Esophagus squamous epithelium (tissue), 5 donors: ENCODE measurements around the gene CCDC28B. TPM values are rescaled to one million over a fixed set of nuclear protein-coding genes. Genes with fewer than 3 reads are reported as not detected.

Experiments used
- DNase-seq: peaks from one replicate; lab custom pipeline; 2025; lab: John Stamatoyannopoulos, UW
- H3K27ac ChIP-seq, 4 donors: fragments of 200-600 bp; sonication (generic); one replicate each; pipeline ENCODE4 v1.5.1; 2016 to 2019; ENCODE audit warnings: mild to moderate bottlenecking in 1 of 4
- H3K27me3 ChIP-seq, 4 donors: fragments of 200-600 bp; sonication (generic); 1 replicate in 3 of 4; 2 replicates in 1 of 4; pipeline versions ENCODE4 v1.5.1 to v1.6.0; 2017 to 2021; ENCODE audit warnings: antibody characterized with exemption in 1 of 4
- H3K36me3 ChIP-seq, 3 donors: fragments of 200-600 bp; sonication (generic); one replicate each; pipeline ENCODE4 v1.5.1; 2016 to 2019
- H3K4me1 ChIP-seq, 3 donors: fragments of 200-600 bp; sonication (generic); one replicate each; pipeline ENCODE4 v1.5.1; 2017 to 2019
- H3K4me3 ChIP-seq, 4 donors: fragments of 200-600 bp; sonication (generic); 1 replicate in 3 of 4; 2 replicates in 1 of 4; pipeline ENCODE4 v1.5.1; 2016 to 2019; ENCODE audit warnings: mild to moderate bottlenecking in 2 of 4, moderate library complexity in 1 of 4
- H3K9me3 ChIP-seq, 3 donors: fragments of 200-600 bp; sonication (generic); one replicate each; pipeline ENCODE4 v1.5.1; 2016 to 2019
- POLR2A ChIP-seq, 4 donors: fragments of 450-650 bp; IDR thresholded peaks; one replicate each; pipeline ENCODE4 v1.6.1; 2017; ENCODE audit warnings: antibody characterized with exemption in 4 of 4, mild to moderate bottlenecking in 4 of 4, moderate library complexity in 3 of 4
- WGBS, 2 donors: methylation state at CpG; one replicate each; pipeline ENCODE4 v1.1.5; 2018; 5-methylcytosine and 5-hydroxymethylcytosine counted together
- intact Hi-C: fragments of 100-400 bp; cut with DNase I; formaldehyde crosslinking; loops from one replicate; pipeline ENCODE4 v1.15.0; 2022
- total RNA-seq, 4 donors: library from RNA; depleted of rRNA; stranded (reverse); fragments of >200 nt; gene quantifications; one replicate each; pipeline ENCODE4 v1.1.0, GENCODE V29; 2016
- TF ChIP-seq, protein P1 (sequence below), 6 experiments: fragments of 450-650 bp in 4 of 6; fragments of 200-600 bp in 2 of 6; sonication (generic) in 2 of 6; IDR thresholded peaks; one replicate each; pipeline ENCODE4 v1.5.1; 2016 to 2019; ENCODE audit warnings: antibody characterized with exemption in 6 of 6, mild to moderate bottlenecking in 4 of 6, moderate library complexity in 4 of 6
- donor health status: DM: yes; HTN: yes; CAD: no.

CCDC28B gene
- total RNA-seq, 4 donors from 2014 or later = 0.88 to 2.9 (median 1.6) TPM

DNA sequence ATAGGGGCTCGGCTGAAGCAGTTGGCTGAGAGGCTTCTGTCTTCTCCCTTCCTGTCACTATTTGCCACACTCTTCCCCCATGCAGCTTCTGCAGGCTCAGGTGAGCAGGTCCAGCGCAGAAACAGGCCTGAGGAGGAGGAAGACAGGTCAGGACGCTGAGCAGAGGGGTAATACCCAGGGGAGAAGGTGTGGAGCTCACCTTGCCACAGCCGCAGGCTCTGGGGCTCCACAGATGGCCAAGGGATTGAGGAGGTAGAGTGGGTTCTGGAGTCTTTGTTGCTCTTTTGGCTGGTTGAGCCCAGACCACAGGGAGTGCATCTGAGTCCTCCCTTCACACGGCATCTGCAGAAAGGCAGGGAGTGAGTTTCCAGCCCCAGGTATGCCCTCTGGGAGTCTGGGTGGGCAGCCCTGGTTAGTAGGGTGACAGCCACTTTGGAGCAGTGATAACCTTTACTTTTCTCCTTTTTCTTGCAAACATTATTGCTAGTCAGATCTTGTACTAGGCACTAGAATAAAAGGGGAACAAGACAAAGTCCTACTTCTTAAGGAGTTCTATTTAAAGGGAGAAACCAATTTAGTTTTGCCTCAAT, 31.5 kb downstream of the CCDC28B start:
- TF ChIP-seq, protein P1, sequence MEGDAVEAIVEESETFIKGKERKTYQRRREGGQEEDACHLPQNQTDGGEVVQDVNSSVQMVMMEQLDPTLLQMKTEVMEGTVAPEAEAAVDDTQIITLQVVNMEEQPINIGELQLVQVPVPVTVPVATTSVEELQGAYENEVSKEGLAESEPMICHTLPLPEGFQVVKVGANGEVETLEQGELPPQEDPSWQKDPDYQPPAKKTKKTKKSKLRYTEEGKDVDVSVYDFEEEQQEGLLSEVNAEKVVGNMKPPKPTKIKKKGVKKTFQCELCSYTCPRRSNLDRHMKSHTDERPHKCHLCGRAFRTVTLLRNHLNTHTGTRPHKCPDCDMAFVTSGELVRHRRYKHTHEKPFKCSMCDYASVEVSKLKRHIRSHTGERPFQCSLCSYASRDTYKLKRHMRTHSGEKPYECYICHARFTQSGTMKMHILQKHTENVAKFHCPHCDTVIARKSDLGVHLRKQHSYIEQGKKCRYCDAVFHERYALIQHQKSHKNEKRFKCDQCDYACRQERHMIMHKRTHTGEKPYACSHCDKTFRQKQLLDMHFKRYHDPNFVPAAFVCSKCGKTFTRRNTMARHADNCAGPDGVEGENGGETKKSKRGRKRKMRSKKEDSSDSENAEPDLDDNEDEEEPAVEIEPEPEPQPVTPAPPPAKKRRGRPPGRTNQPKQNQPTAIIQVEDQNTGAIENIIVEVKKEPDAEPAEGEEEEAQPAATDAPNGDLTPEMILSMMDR (IDR thresholded peaks at IDR 0.05) = no peak
- TF ChIP-seq POLR2A (IDR thresholded peaks at IDR 0.05) = no peak
- Histone ChIP-seq H3K4me3 (no peak overlapping the region), H3K9me3 (no peaks in the 10 kb centered on the region), H3K27me3 (no peaks in the 10 kb centered on the region), H3K36me3 (peaks cover 39 to 77% (median 41%) of the 10 kb centered on the region in 3 donors), H3K4me1 (peaks cover 0 to 10% (median 9%) of the 10 kb centered on the region in 3 donors), H3K27ac (no peak overlapping the region)
- no peak for DNase-seq
- intact Hi-C loops = no loop called here
- WGBS, 2 donors = 77 to 91% methylated on average over 4 of the region's 5 CpGs

DNA sequence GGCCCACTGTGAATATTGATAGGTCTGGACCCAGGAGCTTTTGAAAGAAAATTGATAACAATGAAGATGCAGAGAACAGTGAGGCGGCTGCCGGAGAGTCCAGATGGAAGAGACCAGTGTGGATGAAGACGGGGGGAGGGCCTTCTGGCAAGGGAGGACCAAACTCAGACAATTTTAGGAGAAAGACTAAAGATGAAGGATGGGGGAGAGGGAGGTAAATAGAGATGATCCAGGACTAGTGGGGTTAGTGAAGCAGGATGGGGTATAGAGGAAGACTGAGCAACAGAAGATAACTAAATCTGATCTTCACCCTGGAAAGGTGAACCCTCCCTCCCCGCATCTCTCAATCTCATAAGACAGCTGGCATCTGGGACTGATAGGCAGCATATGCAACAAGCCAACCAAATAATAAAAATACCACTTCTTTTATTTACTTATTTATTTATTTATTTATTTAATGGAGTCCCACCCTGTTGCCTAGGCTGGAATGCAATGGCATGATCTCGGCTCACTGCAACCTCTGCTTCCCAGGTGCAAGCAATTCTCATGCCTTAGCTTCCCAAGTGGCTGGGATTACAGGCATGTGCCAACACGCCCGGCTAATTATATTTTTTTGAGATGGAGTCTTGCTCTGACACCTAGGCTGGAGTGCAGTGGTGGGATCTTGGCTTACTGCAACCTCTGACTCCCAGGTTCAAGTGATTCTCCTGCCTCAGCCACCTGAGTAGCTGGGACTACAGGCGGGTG, 32.3 kb downstream of the CCDC28B start:
- H3K27me3 ChIP-seq = no peaks in the 10 kb centered on the region
- no peak for DNase-seq
- H3K36me3 ChIP-seq = peaks cover 34 to 69% (median 36%) of the 10 kb centered on the region in 3 donors
- TF ChIP-seq, protein P1 (IDR thresholded peaks at IDR 0.05) = no peak
- TF ChIP-seq POLR2A (IDR thresholded peaks at IDR 0.05) = no peak
- no peaks in the 10 kb centered on the region for H3K9me3 ChIP-seq
- H3K27ac ChIP-seq = no peak overlapping the region
- 72 to 77% methylated on average over 8 of the region's 8 CpGs for WGBS, 2 donors
- no peak overlapping the region for H3K4me3 ChIP-seq
- intact Hi-C loops = no loop called here
- peaks cover 0 to 10% (median 9%) of the 10 kb centered on the region in 3 donors for H3K4me1 ChIP-seq

DNA sequence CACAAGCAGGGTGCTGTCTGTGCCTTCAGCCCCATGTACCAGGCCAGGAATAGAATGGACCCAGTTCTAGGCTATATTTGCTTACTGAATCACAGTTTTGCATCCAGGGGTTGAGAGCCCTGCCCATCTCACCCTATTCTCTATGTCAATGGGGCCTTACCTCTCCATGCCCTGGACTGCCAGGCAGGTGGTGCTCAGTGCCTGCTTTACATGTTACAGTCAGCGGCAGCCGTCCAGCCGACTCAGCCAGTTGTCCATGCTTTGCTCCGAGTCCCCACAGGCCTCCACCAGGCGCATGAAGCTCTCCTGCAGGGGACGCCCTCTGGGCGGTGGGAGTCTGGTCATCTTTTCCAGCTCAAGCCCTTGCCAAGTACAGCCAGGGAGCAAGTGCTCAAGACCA, 34.4 kb downstream of the CCDC28B start:
- TF ChIP-seq, protein P1 (IDR thresholded peaks at IDR 0.05) = no peak
- no peak for TF ChIP-seq POLR2A (IDR thresholded peaks at IDR 0.05)
- no peak overlapping the region for H3K27ac ChIP-seq
- no peaks in the 10 kb centered on the region for H3K9me3 ChIP-seq
- H3K36me3 ChIP-seq = peaks cover 16 to 48% (median 21%) of the 10 kb centered on the region in 3 donors
- intact Hi-C loops = no loop called here
- no peak for DNase-seq
- H3K4me3 ChIP-seq = no peak overlapping the region
- 80% methylated on average over 4 of the region's 7 CpGs; no CpG with 5 or more reads in 1 of the 2 donors for WGBS, 2 donors
- H3K27me3 ChIP-seq = no peaks in the 10 kb centered on the region
- H3K4me1 ChIP-seq = peaks cover 1 to 18% (median 9%) of the 10 kb centered on the region in 3 donors

DNA sequence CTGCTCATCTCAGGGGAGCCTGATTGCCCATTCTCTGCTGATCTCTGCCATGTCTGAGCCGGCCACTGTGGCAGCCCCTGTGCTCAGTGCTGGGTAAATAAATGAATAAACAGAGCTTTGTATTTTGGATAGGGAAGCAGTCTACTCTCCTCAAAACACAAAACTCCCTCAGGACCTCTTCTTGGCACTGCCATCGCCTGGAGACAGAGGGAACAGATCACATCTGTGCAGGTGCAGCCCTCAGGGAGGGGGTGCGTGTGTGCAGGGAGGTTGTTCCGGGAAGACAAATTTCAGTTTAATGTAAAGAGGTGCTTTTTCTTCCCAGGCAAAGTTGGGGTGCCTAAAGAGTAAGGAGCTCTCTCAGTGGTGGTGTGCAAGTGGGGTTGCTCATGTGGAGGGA, 38.9 kb downstream of the CCDC28B start:
- intact Hi-C loops = no loop called here
- peak overlapping the region in 2 of 4 donors; percentile 71 to 77 for H3K4me3 ChIP-seq

More for the DNA sequence above, 38.9 kb downstream of the CCDC28B start:
- Histone ChIP-seq H3K9me3 (no peaks in the 10 kb centered on the region), H3K27ac (peak overlapping the region in 3 of 4 donors; percentile 82 to 91 (median 86)), H3K27me3 (no peaks in the 10 kb centered on the region), H3K36me3 (peaks cover 0 to 8% (median 0%) of the 10 kb centered on the region in 3 donors), H3K4me1 (peaks cover 5 to 52% (median 19%) of the 10 kb centered on the region in 3 donors)
- TF ChIP-seq, protein P1 (IDR thresholded peaks at IDR 0.05) = no peak
- TF ChIP-seq POLR2A (IDR thresholded peaks at IDR 0.05) = no peak
- DNase-seq = no peak
- WGBS, 2 donors = 20 to 24% methylated on average over 1 to 4 of the region's 4 CpGs
